HepG2 (cell line): Measurements from ENCODE around the gene WDFY1. TPM values are rescaled to one million over a fixed set of nuclear protein-coding genes. Genes with fewer than 3 reads are reported as not detected.

Experiments used
- AFF4 ChIP-seq: sonication (generic); formaldehyde crosslinking; IDR thresholded peaks from 2 replicates; pipeline ENCODE4 v1.4.0; 2020; ENCODE audit warnings: missing genetic modification reagents
- ATF1 ChIP-seq: IDR thresholded peaks from 2 replicates; pipeline ENCODE4 v1.6.1; 2016; ENCODE audit warnings: mild to moderate bottlenecking, control low read depth
- BRCA1 ChIP-seq: sonication (generic); formaldehyde crosslinking; IDR thresholded peaks from 2 replicates; pipeline ENCODE4 v1.4.0; 2020; ENCODE audit warnings: missing genetic modification reagents
- CREM ChIP-seq, 2 experiments: sonication (generic) in 1 of 2; formaldehyde crosslinking in 1 of 2; IDR thresholded peaks; 2 replicates each; pipeline versions ENCODE4 v1.4.0 to v1.6.1; 2016 to 2020; ENCODE audit warnings: antibody characterized with exemption in 1 of 2, mild to moderate bottlenecking in 1 of 2, missing genetic modification reagents in 1 of 2
- ELF4 ChIP-seq: sonication (generic); formaldehyde crosslinking; IDR thresholded peaks from 2 replicates; pipeline ENCODE4 v1.5.0; 2020; ENCODE audit warnings: missing genetic modification reagents, mild to moderate bottlenecking, moderate library complexity, borderline replicate concordance
- EP300 ChIP-seq, 3 experiments: sonication (generic) in 1 of 3; formaldehyde crosslinking in 1 of 3; IDR thresholded peaks; 2 replicates each; pipeline versions ENCODE4 v1.5.1 to v1.6.1; 2011 to 2020; ENCODE audit warnings: low read depth in 2 of 3, low read length in 2 of 3, borderline replicate concordance in 1 of 3, improper control_type of control experiment in 1 of 3, mild to moderate bottlenecking in 1 of 3, missing genetic modification reagents in 1 of 3, moderate library complexity in 1 of 3
- FOXP4 ChIP-seq: sonication (generic); formaldehyde crosslinking; IDR thresholded peaks from 2 replicates; pipeline ENCODE4 v1.4.0; 2020; ENCODE audit warnings: missing genetic modification reagents
- GATAD2A ChIP-seq: IDR thresholded peaks from 2 replicates; pipeline ENCODE4 v1.6.1; 2016
- GTF2F1 ChIP-seq: fragments of 150-350 bp; IDR thresholded peaks from 2 replicates; pipeline ENCODE4 v1.6.1; 2014; ENCODE audit warnings: low read length
- HDAC6 ChIP-seq: fragments of 200-600 bp; sonication (generic); IDR thresholded peaks from 2 replicates; pipeline ENCODE4 v1.7.0; 2017; ENCODE audit warnings: mild to moderate bottlenecking, antibody characterized with exemption, low read length, low read depth
- IKZF4 ChIP-seq: sonication (generic); formaldehyde crosslinking; IDR thresholded peaks from 2 replicates; pipeline ENCODE4 v1.5.1; 2020; ENCODE audit warnings: borderline replicate concordance, mild to moderate bottlenecking, low read depth, missing genetic modification reagents; ENCODE audit errors: not compliant biosample characterization
- MAX ChIP-seq: IDR thresholded peaks from 2 replicates; pipeline ENCODE4 v1.6.1; 2012; ENCODE audit warnings: inconsistent platforms
- RCOR2 ChIP-seq: IDR thresholded peaks from 2 replicates; pipeline ENCODE4 v1.6.1; 2016; ENCODE audit warnings: missing biosample characterization, missing genetic modification reagents
- RFX5 ChIP-seq: IDR thresholded peaks from 2 replicates; pipeline ENCODE4 v1.6.1; 2011; ENCODE audit warnings: low read depth, low read length, improper control_type of control experiment
- SIN3A ChIP-seq: IDR thresholded peaks from 2 replicates; pipeline ENCODE4 v1.6.1; 2011; ENCODE audit warnings: low read depth, mild to moderate bottlenecking, control low read depth, low read length, borderline replicate concordance
- SMAD3 ChIP-seq: sonication (generic); formaldehyde crosslinking; IDR thresholded peaks from 2 replicates; pipeline ENCODE4 v1.4.0; 2020; ENCODE audit warnings: missing genetic modification reagents
- SMC3 ChIP-seq: IDR thresholded peaks from 2 replicates; pipeline ENCODE4 v1.6.1; 2011; ENCODE audit warnings: low read length, improper control_type of control experiment
- TEAD3 ChIP-seq: optimal IDR thresholded peaks from 2 replicates; pipeline ENCODE3; 2016; ENCODE audit warnings: borderline replicate concordance
- XRCC5 ChIP-seq: fragments of 200-400 bp; formaldehyde crosslinking; optimal IDR thresholded peaks from 2 replicates; pipeline ENCODE3; 2017; ENCODE audit warnings: mild to moderate bottlenecking, low read length
- ZMYM4 ChIP-seq: sonication (generic); formaldehyde crosslinking; IDR thresholded peaks from 2 replicates; pipeline ENCODE4 v1.8.1; 2023; ENCODE audit warnings: mild to moderate bottlenecking, missing genetic modification reagents
- ZNF180 ChIP-seq: sonication (generic); formaldehyde crosslinking; IDR thresholded peaks from 2 replicates; pipeline ENCODE4 v1.4.0; 2020; ENCODE audit warnings: low read depth, missing genetic modification reagents, borderline replicate concordance
- ZNF275 ChIP-seq: sonication (generic); formaldehyde crosslinking; IDR thresholded peaks from 2 replicates; pipeline ENCODE4 v1.8.0; 2022; ENCODE audit warnings: missing genetic modification reagents, mild to moderate bottlenecking, inconsistent platforms, borderline replicate concordance
- ZNF713 ChIP-seq: sonication (generic); formaldehyde crosslinking; IDR thresholded peaks from 2 replicates; pipeline ENCODE4 v1.4.0; 2020; ENCODE audit warnings: mild to moderate bottlenecking, missing genetic modification reagents
- ZNF746 ChIP-seq: sonication (generic); formaldehyde crosslinking; IDR thresholded peaks from 2 replicates; pipeline ENCODE4 v1.8.0; 2022; ENCODE audit warnings: mild to moderate bottlenecking, missing genetic modification reagents
- ZNF792 ChIP-seq: IDR thresholded peaks from 2 replicates; pipeline ENCODE4 v1.6.1; 2016
- polyA plus RNA-seq, 8 experiments: library from polyadenylated mRNA; depleted of rRNA in 3 of 8; stranded (reverse) in 7 of 8; unstranded in 1 of 8; fragments of >200 nt; fragmentation: Illumina TruSeq in 4 of 8; extraction: Trizol in 4 of 8; gene quantifications; 2 replicates each; pipeline versions ENCODE4 v1.2.1 to v1.2.3, GENCODE V29; 2011 to 2016; ENCODE audit warnings: low read depth in 4 of 8, missing spikeins in 1 of 8, mixed read lengths in 1 of 8; ENCODE audit not compliant: insufficient read depth in 1 of 8
- total RNA-seq, 5 experiments: library from RNA; depleted of rRNA; stranded (reverse); fragments of >200 nt; fragmentation: Illumina TruSeq; extraction: Trizol; gene quantifications; 2 replicates each; pipeline ENCODE4 v1.2.3, GENCODE V29; 2016; ENCODE audit warnings: low read depth in 1 of 5

The WDFY1 gene
- total and polyA plus RNA-seq, 2 of the 13 experiments (the other 11 are each of a cell fraction or from before 2014, with no cell fraction given), result 77.0 to 78.4 TPM

GRCh38 chr2:223993634-223994232, 48.6 kb upstream of the WDFY1 start (continued):
- TF ChIP-seq ZNF713 (CRISPR knock-in tag), result no peak
- no peak for TF ChIP-seq RCOR2
- TF ChIP-seq ZNF792, result no peak
- TF ChIP-seq SMC3, result peak; percentile 99
- 0 out of 2 replicates have a peak, but pooled peaks have one; percentile 59 for TF ChIP-seq BRCA1 (CRISPR knock-in tag)
- TF ChIP-seq ZMYM4 (CRISPR knock-in tag), result no peak
- no peak for TF ChIP-seq ZNF180 (CRISPR knock-in tag)
- no peak for TF ChIP-seq AFF4 (CRISPR knock-in tag)
- TF ChIP-seq ZNF746 (CRISPR knock-in tag), result no peak
- TF ChIP-seq EP300 (IDR thresholded peaks at IDR 0.05; ENCODE audit: low read depth in 2 of 2, low read length in 2 of 2), result no peak
- no peak for TF ChIP-seq EP300 (CRISPR knock-in tag; IDR thresholded peaks at IDR 0.05; ENCODE audit: borderline replicate concordance)
- peak; percentile 59; the same call in 1 of the 2 replicates for TF ChIP-seq SMAD3 (CRISPR knock-in tag)
- peak; percentile 30 for TF ChIP-seq TEAD3 (CRISPR knock-in tag)
- no peak for TF ChIP-seq HDAC6
- no peak for TF ChIP-seq RFX5
- TF ChIP-seq ATF1, result no peak
- TF ChIP-seq GATAD2A (CRISPR knock-in tag), result peak; percentile 22; the same call in 1 of the 2 replicates
- TF ChIP-seq ZNF275, result no peak
- TF ChIP-seq FOXP4, result peak; percentile 67
- TF ChIP-seq GTF2F1, result no peak
- TF ChIP-seq IKZF4, result no peak
- no peak for TF ChIP-seq SIN3A
- no peak for TF ChIP-seq XRCC5
- TF ChIP-seq CREM (IDR thresholded peaks at IDR 0.05), result no peak
- no peak for TF ChIP-seq CREM (CRISPR knock-in tag; IDR thresholded peaks at IDR 0.05)
- TF ChIP-seq MAX, result no peak
- no peak for TF ChIP-seq ELF4
